Liver (tissue), 9 donors: Measurements from ENCODE around the gene SMPD3. TPM values are rescaled to one million over a fixed set of nuclear protein-coding genes. Genes with fewer than 3 reads are reported as not detected.

ENCODE experiments used
- DNase-seq: peaks from one replicate; pipeline ENCODE4 v3.0.0-alpha.2; 2017; ENCODE audit warnings: low spot score
- H3K27ac ChIP-seq, 2 donors: one replicate each; pipeline ENCODE4 v1.7.0; 2013; ENCODE audit warnings: inconsistent platforms in 2 of 2, low read length in 2 of 2, control low read depth in 1 of 2, low read depth in 1 of 2, mild to moderate bottlenecking in 1 of 2
- H3K27me3 ChIP-seq, 4 donors: one replicate each; pipeline versions ENCODE4 v1.6.1 to v1.7.0; 2013; ENCODE audit warnings: low read length in 3 of 4, inconsistent platforms in 1 of 4, mild to moderate bottlenecking in 1 of 4, moderate library complexity in 1 of 4; ENCODE audit not compliant: control insufficient read depth in 4 of 4, insufficient read depth in 4 of 4
- H3K36me3 ChIP-seq, 4 donors: one replicate each; pipeline versions ENCODE4 v1.6.1 to v1.7.0; 2013; ENCODE audit warnings: low read length in 3 of 4, mild to moderate bottlenecking in 3 of 4, low read depth in 1 of 4, moderate library complexity in 1 of 4; ENCODE audit not compliant: control insufficient read depth in 4 of 4, insufficient read depth in 3 of 4
- H3K4me1 ChIP-seq, 4 donors: one replicate each; pipeline versions ENCODE4 v1.6.1 to v1.7.0; 2013; ENCODE audit warnings: low read length in 3 of 4, mild to moderate bottlenecking in 3 of 4, moderate library complexity in 1 of 4; ENCODE audit not compliant: control insufficient read depth in 4 of 4, insufficient read depth in 4 of 4
- H3K4me3 ChIP-seq, 3 donors: one replicate each; pipeline versions ENCODE4 v1.6.1 to v1.7.0; 2013; ENCODE audit warnings: low read length in 3 of 3, control low read depth in 1 of 3, low read depth in 1 of 3, mild to moderate bottlenecking in 1 of 3
- H3K9ac ChIP-seq, 2 donors: one replicate each; pipeline ENCODE4 v1.7.0; 2013; ENCODE audit warnings: low read length in 2 of 2, mild to moderate bottlenecking in 2 of 2, moderate library complexity in 2 of 2, control low read depth in 1 of 2, low read depth in 1 of 2
- H3K9me3 ChIP-seq, 4 donors: one replicate each; pipeline versions ENCODE4 v1.6.1 to v1.7.0; 2013; ENCODE audit warnings: low read length in 3 of 4; ENCODE audit not compliant: control insufficient read depth in 4 of 4
- ATF3 ChIP-seq: IDR thresholded peaks from 2 replicates; pipeline ENCODE4 v1.6.1; 2016; ENCODE audit warnings: antibody characterized with exemption
- CTCF ChIP-seq: fragments of 150-350 bp; IDR thresholded peaks from 2 replicates; pipeline ENCODE4 v1.5.1; 2017; ENCODE audit warnings: improper control_type of control experiment, low read depth, low read length; ENCODE audit not compliant: missing input control
- FOXA1 ChIP-seq: IDR thresholded peaks from 2 replicates; pipeline ENCODE4 v1.6.1; 2016; ENCODE audit warnings: antibody characterized with exemption
- GABPA ChIP-seq, 2 donors: IDR thresholded peaks in 1 of 2; conservative IDR thresholded peaks in 1 of 2; 2 replicates each; pipeline ENCODE4 v1.6.1; 2016; ENCODE audit warnings: antibody characterized with exemption in 2 of 2, mild to moderate bottlenecking in 1 of 2, moderate library complexity in 1 of 2
- HNF4A ChIP-seq, 2 donors: conservative IDR thresholded peaks; 2 replicates each; pipeline ENCODE4 v1.6.1; 2016; ENCODE audit warnings: antibody characterized with exemption in 2 of 2, mild to moderate bottlenecking in 2 of 2
- HNF4G ChIP-seq: IDR thresholded peaks from 2 replicates; pipeline ENCODE4 v1.6.1; 2016; ENCODE audit warnings: antibody characterized with exemption
- JUND ChIP-seq, 2 donors: IDR thresholded peaks; 2 replicates each; pipeline ENCODE4 v1.6.1; 2016; ENCODE audit warnings: antibody characterized with exemption in 2 of 2
- MAX ChIP-seq: IDR thresholded peaks from 2 replicates; pipeline ENCODE4 v1.6.1; 2016; ENCODE audit warnings: antibody characterized with exemption
- NR2F2 ChIP-seq: IDR thresholded peaks from 2 replicates; pipeline ENCODE4 v1.6.1; 2016; ENCODE audit warnings: antibody characterized with exemption
- RAD21 ChIP-seq, 2 donors: IDR thresholded peaks; 2 replicates each; pipeline ENCODE4 v1.6.1; 2016; ENCODE audit warnings: antibody characterized with exemption in 2 of 2, mild to moderate bottlenecking in 2 of 2
- REST ChIP-seq: IDR thresholded peaks from 2 replicates; pipeline ENCODE4 v1.6.1; 2016; ENCODE audit warnings: antibody characterized with exemption, mild to moderate bottlenecking
- RXRA ChIP-seq, 2 donors: IDR thresholded peaks; 2 replicates each; pipeline ENCODE4 v1.6.1; 2017 to 2018; ENCODE audit warnings: antibody characterized with exemption in 2 of 2, mild to moderate bottlenecking in 1 of 2
- YY1 ChIP-seq: IDR thresholded peaks from 2 replicates; pipeline ENCODE4 v1.6.1; 2016; ENCODE audit warnings: antibody characterized with exemption, mild to moderate bottlenecking
- ZBTB33 ChIP-seq: IDR thresholded peaks from 2 replicates; pipeline ENCODE4 v1.6.1; 2016; ENCODE audit warnings: antibody characterized with exemption
- WGBS: extraction: QIAGEN DNeasy Blood & Tissue Kit; methylation state at CpG from one replicate; pipeline ENCODE4 v1.1.7; 2013; 5-methylcytosine and 5-hydroxymethylcytosine counted together
- polyA plus RNA-seq, 2 donors: library from polyadenylated mRNA; stranded (reverse) in 1 of 2; unstranded in 1 of 2; fragments of 200-250 nt in 1 of 2; fragments of >200 nt in 1 of 2; fragmentation: Nextera tagmentation in 1 of 2; extraction: Ambion mirVana in 1 of 2; gene quantifications; one replicate each; pipeline versions ENCODE4 v1.2.1 to v1.2.3, GENCODE V29; 2013 to 2015
- total RNA-seq, 2 donors: library from RNA; depleted of rRNA; stranded (reverse); fragments of >200 nt; gene quantifications; one replicate each; pipeline ENCODE4 v1.2.3, GENCODE V29; 2014
- donor health status: healthy.
- donor health status: healthy.
- donor health status: healthy.
- donor health status: healthy.
- donor health status: healthy.

SMPD3 gene
- total and polyA plus RNA-seq, 4 donors: 0.33 to 10.6 (median 2.7) TPM

- H3K4me3 ChIP-seq: no peak overlapping the region
- H3K4me1 ChIP-seq: peaks cover 0 to 6% (median 4%) of the 10 kb centered on the region in 4 donors
- WGBS: 73% methylated on average over 20 of the region's 20 CpGs
- H3K27ac ChIP-seq: no peak overlapping the region
- no peak for DNase-seq
- TF ChIP-seq CTCF (no peak), ZBTB33 (no peak), REST (no peak), JUND (IDR thresholded peaks at IDR 0.05) (no peak), HNF4G (no peak), NR2F2 (no peak), MAX (no peak), YY1 (no peak), RAD21 (IDR thresholded peaks at IDR 0.05) (no peak), ATF3 (no peak), GABPA (IDR thresholded peaks at IDR 0.05 in 1 of 2, conservative IDR thresholded peaks at IDR 0.05 in 1 of 2) (no peak)
- H3K36me3 ChIP-seq: no peaks in the 10 kb centered on the region
- no peaks in the 10 kb centered on the region for H3K27me3 ChIP-seq
- no peak overlapping the region for H3K9ac ChIP-seq
- H3K9me3 ChIP-seq: no peaks in the 10 kb centered on the region
Measured at GRCh38 chr16:68367440-68367839, 80.9 kb downstream of the SMPD3 start.

- Histone ChIP-seq H3K27ac (no peak overlapping the region), H3K9ac (no peak overlapping the region), H3K27me3 (no peaks in the 10 kb centered on the region), H3K4me3 (no peak overlapping the region), H3K9me3 (no peaks in the 10 kb centered on the region), H3K36me3 (no peaks in the 10 kb centered on the region), H3K4me1 (peaks cover 0 to 6% (median 4%) of the 10 kb centered on the region in 4 donors)
- DNase-seq: peak; percentile 44
- WGBS: 44% methylated on average over 13 of the region's 13 CpGs
- TF ChIP-seq JUND (IDR thresholded peaks at IDR 0.05): no peak
- TF ChIP-seq FOXA1: no peak
- TF ChIP-seq HNF4A (conservative IDR thresholded peaks at IDR 0.05): peak in 1 of 2 donors; percentile 22
- TF ChIP-seq REST: no peak
- TF ChIP-seq RXRA (IDR thresholded peaks at IDR 0.05): no peak
- peak in 1 of 2 donors; percentile 70 for TF ChIP-seq RAD21 (IDR thresholded peaks at IDR 0.05)
- TF ChIP-seq ZBTB33: no peak
- peak; percentile 27 for TF ChIP-seq CTCF
- TF ChIP-seq MAX: no peak
- no peak for TF ChIP-seq YY1
Measured at GRCh38 chr16:68367030-68367429, 81.3 kb downstream of the SMPD3 start.
